Posterior cingulate gyrus (tissue), 11 donors: ENCODE results near the gene STK11.

Experiments
- DNase-seq, 10 donors: peaks; one replicate each; pipeline versions ENCODE4 v3.0.0 to v3.0.0-alpha.2; 2020 to 2021; ENCODE audit warnings: mixed read lengths in 3 of 10
- intact Hi-C: fragments of 100-400 bp; cut with DNase I; formaldehyde crosslinking; loops from one replicate; pipeline ENCODE4 v1.15.1; 2023

The STK11 gene

GRCh38 chr19:1168572-1169410 lies 36.8 kb upstream of the STK11 start:
- peak in 4 of 10 donors; percentile 34 to 85 (median 64) for DNase-seq
- intact Hi-C loops, result no loop called here

- DNase-seq, result peak in 1 of 10 donors; percentile 68
Measured at GRCh38 chr19:1169411-1169791, 36.2 kb upstream of the STK11 start.

GRCh38 chr19:1169921-1170885 lies 35.4 kb upstream of the STK11 start:
- intact Hi-C loops, result loop anchor here (5.0 kb wide), 1 partner anchor 68 kb away; the partner anchor contains the start of gene GPX4
- DNase-seq, result peak; percentile 45 to 98 (median 86)

More at GRCh38 chr19:1169411-1169791, 36.2 kb upstream of the STK11 start:
- intact Hi-C loops, result no loop called here

- intact Hi-C loops, result loop anchor here (5.0 kb wide), 1 partner anchor 69 kb away; the partner anchor contains the start of gene GPX4
- DNase-seq, result peak in 3 of 10 donors; percentile 38 to 89 (median 64)
Measured at GRCh38 chr19:1170938-1171754, 34.4 kb upstream of the STK11 start.

- intact Hi-C loops, result loop anchor here (5.0 kb wide), 1 partner anchor 70 kb away; the partner anchor contains the start of gene GPX4
Measured at GRCh38 chr19:1171755-1172352, 33.7 kb upstream of the STK11 start.

GRCh38 chr19:1172353-1173158 lies 33.0 kb upstream of the STK11 start:
- intact Hi-C loops, result loop anchor here (5.0 kb wide), 1 partner anchor 70 kb away; the partner anchor contains the start of gene GPX4
- DNase-seq, result peak in 6 of 10 donors; percentile 42 to 90 (median 72)

More at GRCh38 chr19:1171755-1172352, 33.7 kb upstream of the STK11 start:
- DNase-seq, result peak in 2 of 10 donors; percentile 76 to 80

- peak in 2 of 10 donors; percentile 67 to 84 for DNase-seq
- intact Hi-C loops, result loop anchor here (5.0 kb wide), 1 partner anchor 71 kb away; the partner anchor contains the start of gene GPX4
Measured at GRCh38 chr19:1173159-1173844, 32.3 kb upstream of the STK11 start.

- intact Hi-C loops, result loop anchor here (5.0 kb wide), 1 partner anchor 72 kb away; the partner anchor contains the start of gene GPX4
- peak; percentile 68 to 98 (median 81) for DNase-seq
Measured at GRCh38 chr19:1173845-1174809, 31.5 kb upstream of the STK11 start, which contains the start of gene SBNO2. TSS of gene SBNO2 (minus strand) at chr19:1174268. CDS start at chr19:1154276, 19,992 bp downstream.

GRCh38 chr19:1177322-1178114 lies 28.1 kb upstream of the STK11 start:
- DNase-seq, result peak in 1 of 10 donors; percentile 73
- intact Hi-C loops, result no loop called here

GRCh38 chr19:1181606-1182005 lies 24.0 kb upstream of the STK11 start:
- intact Hi-C loops, result no loop called here
- DNase-seq, result no peak

GRCh38 chr19:1182068-1182467 lies 23.5 kb upstream of the STK11 start:
- no peak for DNase-seq
- intact Hi-C loops, result no loop called here

GRCh38 chr19:1182727-1183126 lies 22.9 kb upstream of the STK11 start:
- intact Hi-C loops, result no loop called here
- DNase-seq, result no peak

- no peak for DNase-seq
- intact Hi-C loops, result no loop called here
Measured at GRCh38 chr19:1183543-1184172, 21.9 kb upstream of the STK11 start.

- no peak for DNase-seq
- intact Hi-C loops, result no loop called here
Measured at GRCh38 chr19:1189419-1189818, 16.2 kb upstream of the STK11 start.

- intact Hi-C loops, result no loop called here
- DNase-seq, result no peak
Measured at GRCh38 chr19:1199531-1199930, 6.0 kb upstream of the STK11 start.
